HepG2 (cell line): Measurements from ENCODE around the gene FAM89B. TPM values are rescaled to one million over a fixed set of nuclear protein-coding genes. Genes with fewer than 3 reads are reported as not detected.
A peak's percentile ranks its signal among the peaks of the same experiment; 100 is the strongest.

ENCODE experiments used
- AKAP8 ChIP-seq: sonication (generic); formaldehyde crosslinking; IDR thresholded peaks from 2 replicates; pipeline ENCODE4 v1.5.1; 2020; ENCODE audit warnings: mild to moderate bottlenecking, missing genetic modification reagents
- ATF3 ChIP-seq: sonication (generic); formaldehyde crosslinking; IDR thresholded peaks from 2 replicates; pipeline ENCODE4 v1.4.0; 2020; ENCODE audit warnings: missing genetic modification reagents
- CEBPB ChIP-seq: IDR thresholded peaks from 2 replicates; pipeline ENCODE4 v1.6.1; 2011; ENCODE audit warnings: low read depth, low read length, improper control_type of control experiment, borderline replicate concordance
- DMAP1 ChIP-seq: IDR thresholded peaks from 2 replicates; pipeline ENCODE4 v1.6.1; 2016
- FIP1L1 ChIP-seq: fragments of 200-400 bp; formaldehyde crosslinking; IDR thresholded peaks from 2 replicates; pipeline ENCODE4 v1.6.1; 2018; ENCODE audit warnings: low read depth, mild to moderate bottlenecking, low read length, moderate library complexity, borderline replicate concordance; ENCODE audit not compliant: insufficient read depth
- FOXK2 ChIP-seq: fragments of 450-650 bp; IDR thresholded peaks from 2 replicates; pipeline ENCODE4 v1.6.1; 2016
- GATAD2A ChIP-seq: IDR thresholded peaks from 2 replicates; pipeline ENCODE4 v1.6.1; 2016
- JUNB ChIP-seq: sonication (generic); formaldehyde crosslinking; IDR thresholded peaks from 2 replicates; pipeline ENCODE4 v1.8.0; 2022; ENCODE audit warnings: missing genetic modification reagents, mild to moderate bottlenecking, borderline replicate concordance
- KAT7 ChIP-seq: IDR thresholded peaks from 2 replicates; pipeline ENCODE4 v1.6.1; 2018; ENCODE audit warnings: borderline replicate concordance, missing compliant biosample characterization
- KMT2A ChIP-seq: sonication (generic); formaldehyde crosslinking; IDR thresholded peaks from 2 replicates; pipeline ENCODE4 v1.4.0; 2020; ENCODE audit warnings: missing genetic modification reagents
- MTA1 ChIP-seq: sonication (generic); formaldehyde crosslinking; IDR thresholded peaks from 2 replicates; pipeline ENCODE4 v1.4.0; 2020; ENCODE audit warnings: missing genetic modification reagents, mild to moderate bottlenecking, borderline replicate concordance
- PRPF4 ChIP-seq: fragments of 200-400 bp; formaldehyde crosslinking; IDR thresholded peaks from 2 replicates; pipeline ENCODE4 v1.6.1; 2016; ENCODE audit warnings: low read length, low read depth; ENCODE audit not compliant: poor library complexity, severe bottlenecking
- SMYD3 ChIP-seq: sonication (generic); formaldehyde crosslinking; IDR thresholded peaks from 2 replicates; pipeline ENCODE4 v1.8.1; 2023; ENCODE audit warnings: mild to moderate bottlenecking, missing genetic modification reagents
- SPEN ChIP-seq: sonication (generic); formaldehyde crosslinking; IDR thresholded peaks from 2 replicates; pipeline ENCODE4 v1.5.1; 2020; ENCODE audit warnings: low read depth, mild to moderate bottlenecking, missing genetic modification reagents
- TBX2 ChIP-seq: sonication (generic); formaldehyde crosslinking; IDR thresholded peaks from 2 replicates; pipeline ENCODE4 v1.5.0; 2020; ENCODE audit warnings: missing genetic modification reagents, mild to moderate bottlenecking, borderline replicate concordance
- TOPORS ChIP-seq: sonication (generic); formaldehyde crosslinking; IDR thresholded peaks from 2 replicates; pipeline ENCODE4 v1.8.0; 2023; ENCODE audit warnings: mild to moderate bottlenecking, missing genetic modification reagents
- TRAFD1 ChIP-seq: sonication (generic); formaldehyde crosslinking; IDR thresholded peaks from 2 replicates; pipeline ENCODE4 v1.5.1; 2020; ENCODE audit warnings: missing genetic modification reagents, mild to moderate bottlenecking, borderline replicate concordance
- ZBTB21 ChIP-seq: sonication (generic); formaldehyde crosslinking; IDR thresholded peaks from 2 replicates; pipeline ENCODE4 v1.4.0; 2020; ENCODE audit warnings: missing genetic modification reagents
- ZNF138 ChIP-seq: sonication (generic); formaldehyde crosslinking; IDR thresholded peaks from 2 replicates; pipeline ENCODE4 v1.5.0; 2020; ENCODE audit warnings: mild to moderate bottlenecking, low read depth, missing genetic modification reagents
- ZNF18 ChIP-seq: sonication (generic); formaldehyde crosslinking; IDR thresholded peaks from 2 replicates; pipeline ENCODE4 v1.8.0; 2022; ENCODE audit warnings: mild to moderate bottlenecking, missing genetic modification reagents; ENCODE audit not compliant: insufficient replicate concordance
- ZNF510 ChIP-seq: sonication (generic); formaldehyde crosslinking; IDR thresholded peaks from 2 replicates; pipeline ENCODE4 v1.4.0; 2020; ENCODE audit warnings: low read depth, mild to moderate bottlenecking, missing genetic modification reagents
- ZNF7 ChIP-seq: IDR thresholded peaks from 2 replicates; pipeline ENCODE4 v1.6.1; 2016; ENCODE audit warnings: missing biosample characterization, missing genetic modification reagents
- ZNF737 ChIP-seq: sonication (generic); formaldehyde crosslinking; IDR thresholded peaks from 2 replicates; pipeline ENCODE4 v1.5.0; 2020; ENCODE audit warnings: missing genetic modification reagents, mild to moderate bottlenecking, borderline replicate concordance
- ZNF776 ChIP-seq: sonication (generic); formaldehyde crosslinking; IDR thresholded peaks from 2 replicates; pipeline ENCODE4 v1.4.0; 2020; ENCODE audit warnings: mild to moderate bottlenecking, missing genetic modification reagents
- ZNF790 ChIP-seq: sonication (generic); formaldehyde crosslinking; IDR thresholded peaks from 2 replicates; pipeline ENCODE4 v1.8.0; 2022; ENCODE audit warnings: missing genetic modification reagents, mild to moderate bottlenecking, borderline replicate concordance
- polyA plus RNA-seq, 8 experiments: library from polyadenylated mRNA; depleted of rRNA in 3 of 8; stranded (reverse) in 7 of 8; unstranded in 1 of 8; fragments of >200 nt; fragmentation: Illumina TruSeq in 4 of 8; extraction: Trizol in 4 of 8; gene quantifications; 2 replicates each; pipeline versions ENCODE4 v1.2.1 to v1.2.3, GENCODE V29; 2011 to 2016; ENCODE audit warnings: low read depth in 4 of 8, missing spikeins in 1 of 8, mixed read lengths in 1 of 8; ENCODE audit not compliant: insufficient read depth in 1 of 8
- total RNA-seq, 5 experiments: library from RNA; depleted of rRNA; stranded (reverse); fragments of >200 nt; fragmentation: Illumina TruSeq; extraction: Trizol; gene quantifications; 2 replicates each; pipeline ENCODE4 v1.2.3, GENCODE V29; 2016; ENCODE audit warnings: low read depth in 1 of 5

FAM89B gene
- total and polyA plus RNA-seq, 2 of the 13 experiments (the other 11 are each of a cell fraction or from before 2014, with no cell fraction given): 5.7 to 8.0 TPM

GRCh38 chr11:65524741-65525545 lies 47.4 kb upstream of the FAM89B start, which contains the start of gene SCYL1 (continued):
- TF ChIP-seq ZNF18 (CRISPR knock-in tag): no peak
- peak; percentile 50; the same call in 1 of the 2 replicates for TF ChIP-seq ZNF790 (CRISPR knock-in tag)
- no peak for TF ChIP-seq PRPF4
- TF ChIP-seq CEBPB: no peak
- TF ChIP-seq FIP1L1: no peak
- TF ChIP-seq TBX2 (CRISPR knock-in tag): peak; percentile 84; the same call in 1 of the 2 replicates
- TF ChIP-seq ATF3 (CRISPR knock-in tag): no peak; the same call in 1 of the 2 replicates
- TF ChIP-seq ZBTB21 (CRISPR knock-in tag): no peak
- TF ChIP-seq GATAD2A (CRISPR knock-in tag): no peak
- TF ChIP-seq DMAP1: peak; percentile 88
- no peak for TF ChIP-seq ZNF7
- TF ChIP-seq SPEN (CRISPR knock-in tag): peak; percentile 65; the same call in 1 of the 2 replicates
- TF ChIP-seq TRAFD1 (CRISPR knock-in tag): no peak
- no peak for TF ChIP-seq ZNF737
- TF ChIP-seq KMT2A: 0 out of 2 replicates have a peak, but pooled peaks have one; percentile 61
- TF ChIP-seq SMYD3 (CRISPR knock-in tag): no peak
- no peak for TF ChIP-seq JUNB (CRISPR knock-in tag)
- TF ChIP-seq AKAP8: 0 out of 2 replicates have a peak, but pooled peaks have one; percentile 21
- peak; percentile 39; the same call in 1 of the 2 replicates for TF ChIP-seq ZNF138 (CRISPR knock-in tag)
- TF ChIP-seq MTA1 (CRISPR knock-in tag): peak; percentile 61; the same call in 1 of the 2 replicates
- TF ChIP-seq ZNF510 (CRISPR knock-in tag): no peak
- TF ChIP-seq TOPORS: 0 out of 2 replicates have a peak, but pooled peaks have one; percentile 46
- TF ChIP-seq KAT7: peak; percentile 68; the same call in 1 of the 2 replicates
- TF ChIP-seq FOXK2: no peak
- 0 out of 2 replicates have a peak, but pooled peaks have one; percentile 33 for TF ChIP-seq ZNF776
